WTC11 (cell line): Measurements from ENCODE around the gene PRKN. TPM values are rescaled to one million over a fixed set of nuclear protein-coding genes. Genes with fewer than 3 reads are reported as not detected.

ENCODE experiments used
- ATAC-seq: fragments of 200-7000 bp; cut with Tn5 transposase; 2 replicates; pipeline ENCODE4 v1.10.0; 2021; ENCODE audit warnings: mild to moderate bottlenecking, moderate library complexity
- CTCF ChIA-PET: fragments of 300-600 bp; sonication (Branson Sonifier 250); formaldehyde crosslinking; loops from one replicate; lab custom pipeline; 2021; ENCODE audit warnings: antibody characterized with exemption; lab: Charles Lee
- POLR2A ChIA-PET: fragments of 350-600 bp; sonication (Branson Sonifier 250); formaldehyde crosslinking; loops from one replicate; lab custom pipeline; 2021; ENCODE audit warnings: antibody characterized with exemption; lab: Charles Lee
- DNase-seq: peaks from one replicate; pipeline ENCODE4 v3.0.0; 2021; ENCODE audit warnings: low spot score
- H3K27ac Mint-ChIP-seq: 2 replicates; pipeline ENCODE4 v1.8.0; 2021; ENCODE audit warnings: mixed read lengths
- H3K27me3 Mint-ChIP-seq: 2 replicates; pipeline ENCODE4 v1.8.0; 2021; ENCODE audit warnings: low read depth, mild to moderate bottlenecking, moderate library complexity, mixed read lengths
- H3K36me3 Mint-ChIP-seq: 2 replicates; pipeline ENCODE4 v1.8.0; 2021; ENCODE audit warnings: mixed read lengths
- H3K4me1 Mint-ChIP-seq: 2 replicates; pipeline ENCODE4 v1.8.0; 2022; ENCODE audit warnings: mixed read lengths
- H3K4me3 Mint-ChIP-seq: 2 replicates; pipeline ENCODE4 v1.8.0; 2021; ENCODE audit warnings: mild to moderate bottlenecking, moderate library complexity, mixed read lengths
- H3K9me3 Mint-ChIP-seq: 2 replicates; pipeline ENCODE4 v1.8.0; 2021; ENCODE audit warnings: mixed read lengths
- ELF4 ChIP-seq: sonication (generic); formaldehyde crosslinking; IDR thresholded peaks from 2 replicates; pipeline ENCODE4 v1.8.1; 2022; ENCODE audit warnings: low read depth, mild to moderate bottlenecking, moderate library complexity, missing genetic modification reagents
- HMGA2 ChIP-seq: fragments of 250-450 bp; sonication (Bioruptor Pico); IDR thresholded peaks from 2 replicates; pipeline ENCODE4 v1.4.0; 2021; ENCODE audit warnings: mild to moderate bottlenecking, moderate library complexity
- IRF2 ChIP-seq: sonication (generic); formaldehyde crosslinking; IDR thresholded peaks from 2 replicates; pipeline ENCODE4 v1.8.0; 2022; ENCODE audit warnings: low read depth, missing genetic modification reagents, borderline replicate concordance
- NFATC4 ChIP-seq: fragments of 250-450 bp; sonication (Bioruptor Pico); IDR thresholded peaks from 2 replicates; pipeline ENCODE4 v1.9.0; 2021; ENCODE audit warnings: mild to moderate bottlenecking
- RELA ChIP-seq: sonication (generic); formaldehyde crosslinking; IDR thresholded peaks from 2 replicates; pipeline ENCODE4 v1.8.1; 2022; ENCODE audit warnings: missing genetic modification reagents, mild to moderate bottlenecking, borderline replicate concordance
- TEAD1 ChIP-seq: sonication (generic); formaldehyde crosslinking; IDR thresholded peaks from 2 replicates; pipeline ENCODE4 v1.8.0; 2022; ENCODE audit warnings: mild to moderate bottlenecking, missing genetic modification reagents
- ZBTB21 ChIP-seq: sonication (generic); formaldehyde crosslinking; IDR thresholded peaks from 2 replicates; pipeline ENCODE4 v1.8.1; 2023; ENCODE audit warnings: mild to moderate bottlenecking, missing genetic modification reagents, borderline replicate concordance
- ZNF232 ChIP-seq: sonication (generic); formaldehyde crosslinking; IDR thresholded peaks from 2 replicates; pipeline ENCODE4 v1.8.0; 2022; ENCODE audit warnings: mild to moderate bottlenecking, missing genetic modification reagents
- ZNF317 ChIP-seq: sonication (generic); formaldehyde crosslinking; IDR thresholded peaks from 2 replicates; pipeline ENCODE4 v1.8.1; 2023; ENCODE audit warnings: low read depth, mild to moderate bottlenecking, moderate library complexity, missing genetic modification reagents, borderline replicate concordance
- ZNF396 ChIP-seq: fragments of 250-450 bp; sonication (Bioruptor Pico); IDR thresholded peaks from 2 replicates; pipeline ENCODE4 v1.8.0; 2021; ENCODE audit warnings: mild to moderate bottlenecking, moderate library complexity, borderline replicate concordance
- ZNF423 ChIP-seq: fragments of 250-450 bp; sonication (Bioruptor Pico); IDR thresholded peaks from 2 replicates; pipeline ENCODE4 v2.1.2; 2022; ENCODE audit warnings: mild to moderate bottlenecking, moderate library complexity
- total RNA-seq: library from RNA; stranded (reverse); gene quantifications from 3 replicates; pipeline ENCODE4 v1.2.3, GENCODE V29; 2021
- TF ChIP-seq, protein P1 (sequence below): sonication (generic); formaldehyde crosslinking; IDR thresholded peaks from 2 replicates; pipeline ENCODE4 v1.8.1; 2022; ENCODE audit warnings: mild to moderate bottlenecking, missing genetic modification reagents, moderate library complexity, borderline replicate concordance
- TF ChIP-seq, protein P2 (sequence below): sonication (generic); formaldehyde crosslinking; IDR thresholded peaks from 2 replicates; pipeline ENCODE4 v1.8.0; 2023; ENCODE audit warnings: missing genetic modification reagents
- TF ChIP-seq, protein P3 (sequence below): sonication (generic); formaldehyde crosslinking; IDR thresholded peaks from 2 replicates; pipeline ENCODE4 v1.8.0; 2022; ENCODE audit warnings: mild to moderate bottlenecking, missing genetic modification reagents
- TF ChIP-seq, protein P4 (sequence below): sonication (generic); formaldehyde crosslinking; conservative IDR thresholded peaks from 2 replicates; pipeline ENCODE4 v1.8.1; 2022; ENCODE audit warnings: mild to moderate bottlenecking, missing genetic modification reagents
- TF ChIP-seq, protein P5 (sequence below): sonication (generic); formaldehyde crosslinking; IDR thresholded peaks from 2 replicates; pipeline ENCODE4 v1.8.0; 2022; ENCODE audit warnings: mild to moderate bottlenecking, missing genetic modification reagents
- TF ChIP-seq, protein P6 (sequence below): fragments of 250-450 bp; sonication (Bioruptor Pico); IDR thresholded peaks from 2 replicates; pipeline ENCODE4 v1.9.0; 2021; ENCODE audit warnings: mild to moderate bottlenecking
- TF ChIP-seq, protein P7 (sequence below): sonication (generic); formaldehyde crosslinking; IDR thresholded peaks from 2 replicates; pipeline ENCODE4 v1.8.1; 2023; ENCODE audit warnings: mild to moderate bottlenecking, moderate library complexity, missing genetic modification reagents

PRKN gene
- total RNA-seq, 1 experiment from 2014 or later = 0.59 TPM

DNA sequence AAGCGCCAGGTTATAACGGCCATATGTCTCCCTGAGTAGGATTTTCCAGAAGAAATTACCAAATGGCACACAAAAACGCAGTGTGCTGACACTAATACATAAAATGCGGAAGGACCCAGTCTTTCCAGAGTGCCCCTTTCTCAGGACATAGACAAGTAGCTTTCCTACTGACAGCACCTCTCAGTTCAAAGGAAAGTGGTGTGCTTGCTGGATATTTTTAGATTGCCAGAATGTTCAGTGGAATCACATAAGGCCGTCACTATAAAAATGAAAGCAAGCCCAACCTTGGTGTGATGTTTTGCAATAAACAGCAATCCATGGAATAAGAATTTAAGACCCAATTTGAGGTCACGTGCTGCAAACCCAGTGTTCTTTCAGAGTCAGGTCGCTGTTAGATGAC is 1318.2 kb downstream of the PRKN start (continued):
- TF ChIP-seq, protein P1, sequence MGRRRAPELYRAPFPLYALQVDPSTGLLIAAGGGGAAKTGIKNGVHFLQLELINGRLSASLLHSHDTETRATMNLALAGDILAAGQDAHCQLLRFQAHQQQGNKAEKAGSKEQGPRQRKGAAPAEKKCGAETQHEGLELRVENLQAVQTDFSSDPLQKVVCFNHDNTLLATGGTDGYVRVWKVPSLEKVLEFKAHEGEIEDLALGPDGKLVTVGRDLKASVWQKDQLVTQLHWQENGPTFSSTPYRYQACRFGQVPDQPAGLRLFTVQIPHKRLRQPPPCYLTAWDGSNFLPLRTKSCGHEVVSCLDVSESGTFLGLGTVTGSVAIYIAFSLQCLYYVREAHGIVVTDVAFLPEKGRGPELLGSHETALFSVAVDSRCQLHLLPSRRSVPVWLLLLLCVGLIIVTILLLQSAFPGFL (CRISPR knock-in tag) = no peak
- TF ChIP-seq, protein P2, sequence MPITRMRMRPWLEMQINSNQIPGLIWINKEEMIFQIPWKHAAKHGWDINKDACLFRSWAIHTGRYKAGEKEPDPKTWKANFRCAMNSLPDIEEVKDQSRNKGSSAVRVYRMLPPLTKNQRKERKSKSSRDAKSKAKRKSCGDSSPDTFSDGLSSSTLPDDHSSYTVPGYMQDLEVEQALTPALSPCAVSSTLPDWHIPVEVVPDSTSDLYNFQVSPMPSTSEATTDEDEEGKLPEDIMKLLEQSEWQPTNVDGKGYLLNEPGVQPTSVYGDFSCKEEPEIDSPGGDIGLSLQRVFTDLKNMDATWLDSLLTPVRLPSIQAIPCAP (CRISPR knock-in tag) = no peak
- TF ChIP-seq ZNF317 (CRISPR knock-in tag) = no peak

DNA sequence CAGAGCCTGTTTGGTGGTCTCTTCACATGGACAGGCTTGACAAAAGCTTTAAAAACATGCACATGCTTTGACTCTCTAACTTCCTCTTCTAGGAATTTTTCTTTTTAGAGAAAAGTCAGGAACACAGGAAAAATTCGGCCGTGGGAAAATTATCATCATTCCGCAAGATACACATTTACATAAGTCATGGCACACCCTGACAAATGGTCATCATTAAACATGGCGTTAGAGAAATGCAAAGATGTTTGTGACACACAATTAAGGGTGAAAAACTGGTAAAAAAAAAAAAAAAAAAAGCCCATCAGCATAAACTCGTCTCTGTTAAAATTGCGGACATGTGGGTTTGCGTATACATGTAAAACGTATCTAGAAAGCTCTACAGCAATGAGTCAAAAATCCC is 1319.5 kb downstream of the PRKN start:
- ChIA-PET POLR2A (no interaction called here), CTCF (interaction anchor here (0.7 to 2.9 kb wide), 2 partner anchors 10 to 33 kb away, joined by 4 to 16 read pairs; no protein-coding TSS in a partner anchor)
- Mint-ChIP-seq H3K4me3 (no peak overlapping the region), H3K4me1 (0 out of 2 replicates have a peak, but pooled peaks cover under 1% of the 10 kb centered on the region), H3K9me3 (peaks cover 14% of the 10 kb centered on the region), H3K27me3 (no peaks in the 10 kb centered on the region), H3K27ac (no peak overlapping the region), H3K36me3 (peaks cover 9% of the 10 kb centered on the region)
- ATAC-seq (no peak), DNase-seq (no peak)
- TF ChIP-seq, protein P3, sequence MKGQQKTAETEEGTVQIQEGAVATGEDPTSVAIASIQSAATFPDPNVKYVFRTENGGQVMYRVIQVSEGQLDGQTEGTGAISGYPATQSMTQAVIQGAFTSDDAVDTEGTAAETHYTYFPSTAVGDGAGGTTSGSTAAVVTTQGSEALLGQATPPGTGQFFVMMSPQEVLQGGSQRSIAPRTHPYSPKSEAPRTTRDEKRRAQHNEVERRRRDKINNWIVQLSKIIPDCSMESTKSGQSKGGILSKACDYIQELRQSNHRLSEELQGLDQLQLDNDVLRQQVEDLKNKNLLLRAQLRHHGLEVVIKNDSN = no peak
- TF ChIP-seq ZNF423 (CRISPR knock-in tag) = no peak
- TF ChIP-seq, protein P4, sequence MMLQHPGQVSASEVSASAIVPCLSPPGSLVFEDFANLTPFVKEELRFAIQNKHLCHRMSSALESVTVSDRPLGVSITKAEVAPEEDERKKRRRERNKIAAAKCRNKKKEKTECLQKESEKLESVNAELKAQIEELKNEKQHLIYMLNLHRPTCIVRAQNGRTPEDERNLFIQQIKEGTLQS (CRISPR knock-in tag) = no peak
- TF ChIP-seq, protein P5, sequence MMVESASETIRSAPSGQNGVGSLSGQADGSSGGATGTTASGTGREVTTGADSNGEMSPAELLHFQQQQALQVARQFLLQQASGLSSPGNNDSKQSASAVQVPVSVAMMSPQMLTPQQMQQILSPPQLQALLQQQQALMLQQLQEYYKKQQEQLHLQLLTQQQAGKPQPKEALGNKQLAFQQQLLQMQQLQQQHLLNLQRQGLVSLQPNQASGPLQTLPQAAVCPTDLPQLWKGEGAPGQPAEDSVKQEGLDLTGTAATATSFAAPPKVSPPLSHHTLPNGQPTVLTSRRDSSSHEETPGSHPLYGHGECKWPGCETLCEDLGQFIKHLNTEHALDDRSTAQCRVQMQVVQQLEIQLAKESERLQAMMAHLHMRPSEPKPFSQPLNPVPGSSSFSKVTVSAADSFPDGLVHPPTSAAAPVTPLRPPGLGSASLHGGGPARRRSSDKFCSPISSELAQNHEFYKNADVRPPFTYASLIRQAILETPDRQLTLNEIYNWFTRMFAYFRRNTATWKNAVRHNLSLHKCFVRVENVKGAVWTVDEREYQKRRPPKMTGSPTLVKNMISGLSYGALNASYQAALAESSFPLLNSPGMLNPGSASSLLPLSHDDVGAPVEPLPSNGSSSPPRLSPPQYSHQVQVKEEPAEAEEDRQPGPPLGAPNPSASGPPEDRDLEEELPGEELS (CRISPR knock-in tag) = no peak

DNA sequence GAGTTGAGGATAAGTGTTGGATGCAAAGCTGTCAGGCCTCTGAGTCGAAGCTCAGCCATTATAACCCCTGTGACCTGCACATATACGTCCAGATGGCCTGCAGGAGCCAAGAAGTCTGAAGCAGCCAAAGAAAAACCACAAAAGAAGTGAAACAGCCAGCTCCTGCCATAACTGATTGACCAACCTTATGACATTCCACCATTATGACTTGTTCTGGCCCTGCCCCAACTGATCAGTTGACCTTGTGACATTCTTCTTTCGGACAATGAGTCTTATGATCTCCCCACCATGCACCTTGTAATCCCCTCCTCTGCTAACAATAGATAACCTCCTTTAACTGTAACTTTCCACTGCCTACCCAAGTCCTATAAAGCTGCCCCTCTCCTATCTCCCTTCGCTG is 1320.0 kb downstream of the PRKN start:
- Mint-ChIP-seq H3K36me3 (peaks cover 9% of the 10 kb centered on the region), H3K27me3 (no peaks in the 10 kb centered on the region), H3K4me1 (peaks cover 5% of the 10 kb centered on the region), H3K4me3 (no peak overlapping the region), H3K27ac (no peak overlapping the region), H3K9me3 (peaks cover 17% of the 10 kb centered on the region)
- no peak for TF ChIP-seq IRF2 (CRISPR knock-in tag)
- no peak for TF ChIP-seq RELA (CRISPR knock-in tag)
- no peak for TF ChIP-seq TEAD1 (CRISPR knock-in tag)
- TF ChIP-seq ZNF232 = no peak
- no peak for TF ChIP-seq ZNF396 (CRISPR knock-in tag)
- TF ChIP-seq HMGA2 (CRISPR knock-in tag) = no peak
- ATAC-seq (no peak), DNase-seq (no peak)
- CTCF ChIA-PET = interaction anchor here (2.9 kb wide), 1 partner anchor 11 kb away, joined by 16 read pairs; no protein-coding TSS in a partner anchor
- POLR2A ChIA-PET = no interaction called here

DNA sequence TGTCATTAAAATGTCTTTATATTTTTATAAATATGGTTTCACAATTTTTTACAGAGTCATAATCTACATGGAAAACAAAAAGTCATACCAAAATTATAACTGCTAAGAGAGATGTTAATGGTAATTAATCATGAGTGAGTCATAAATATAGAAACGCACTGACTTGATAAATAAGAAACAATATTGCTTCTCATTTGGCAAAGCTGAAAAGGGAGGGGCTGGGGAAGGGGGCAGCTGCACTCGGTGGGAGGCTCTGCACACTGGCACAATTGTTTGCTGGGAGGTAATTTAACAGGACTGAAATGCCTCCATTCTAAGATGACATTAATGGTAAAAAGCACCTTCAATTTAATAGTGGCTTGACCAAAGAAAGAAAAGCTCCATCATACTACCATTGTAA is 1320.5 kb downstream of the PRKN start:
- ChIA-PET POLR2A (no interaction called here), CTCF (interaction anchor here (2.9 kb wide), 1 partner anchor 11 kb away, joined by 16 read pairs; no protein-coding TSS in a partner anchor)
- TF ChIP-seq NFATC4 (CRISPR knock-in tag) = no peak
- TF ChIP-seq ZNF317 (CRISPR knock-in tag) = no peak
- no peak for TF ChIP-seq ELF4 (CRISPR knock-in tag)
- TF ChIP-seq, protein P6, sequence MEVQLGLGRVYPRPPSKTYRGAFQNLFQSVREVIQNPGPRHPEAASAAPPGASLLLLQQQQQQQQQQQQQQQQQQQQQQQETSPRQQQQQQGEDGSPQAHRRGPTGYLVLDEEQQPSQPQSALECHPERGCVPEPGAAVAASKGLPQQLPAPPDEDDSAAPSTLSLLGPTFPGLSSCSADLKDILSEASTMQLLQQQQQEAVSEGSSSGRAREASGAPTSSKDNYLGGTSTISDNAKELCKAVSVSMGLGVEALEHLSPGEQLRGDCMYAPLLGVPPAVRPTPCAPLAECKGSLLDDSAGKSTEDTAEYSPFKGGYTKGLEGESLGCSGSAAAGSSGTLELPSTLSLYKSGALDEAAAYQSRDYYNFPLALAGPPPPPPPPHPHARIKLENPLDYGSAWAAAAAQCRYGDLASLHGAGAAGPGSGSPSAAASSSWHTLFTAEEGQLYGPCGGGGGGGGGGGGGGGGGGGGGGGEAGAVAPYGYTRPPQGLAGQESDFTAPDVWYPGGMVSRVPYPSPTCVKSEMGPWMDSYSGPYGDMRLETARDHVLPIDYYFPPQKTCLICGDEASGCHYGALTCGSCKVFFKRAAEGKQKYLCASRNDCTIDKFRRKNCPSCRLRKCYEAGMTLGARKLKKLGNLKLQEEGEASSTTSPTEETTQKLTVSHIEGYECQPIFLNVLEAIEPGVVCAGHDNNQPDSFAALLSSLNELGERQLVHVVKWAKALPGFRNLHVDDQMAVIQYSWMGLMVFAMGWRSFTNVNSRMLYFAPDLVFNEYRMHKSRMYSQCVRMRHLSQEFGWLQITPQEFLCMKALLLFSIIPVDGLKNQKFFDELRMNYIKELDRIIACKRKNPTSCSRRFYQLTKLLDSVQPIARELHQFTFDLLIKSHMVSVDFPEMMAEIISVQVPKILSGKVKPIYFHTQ = no peak
- TF ChIP-seq, protein P7, sequence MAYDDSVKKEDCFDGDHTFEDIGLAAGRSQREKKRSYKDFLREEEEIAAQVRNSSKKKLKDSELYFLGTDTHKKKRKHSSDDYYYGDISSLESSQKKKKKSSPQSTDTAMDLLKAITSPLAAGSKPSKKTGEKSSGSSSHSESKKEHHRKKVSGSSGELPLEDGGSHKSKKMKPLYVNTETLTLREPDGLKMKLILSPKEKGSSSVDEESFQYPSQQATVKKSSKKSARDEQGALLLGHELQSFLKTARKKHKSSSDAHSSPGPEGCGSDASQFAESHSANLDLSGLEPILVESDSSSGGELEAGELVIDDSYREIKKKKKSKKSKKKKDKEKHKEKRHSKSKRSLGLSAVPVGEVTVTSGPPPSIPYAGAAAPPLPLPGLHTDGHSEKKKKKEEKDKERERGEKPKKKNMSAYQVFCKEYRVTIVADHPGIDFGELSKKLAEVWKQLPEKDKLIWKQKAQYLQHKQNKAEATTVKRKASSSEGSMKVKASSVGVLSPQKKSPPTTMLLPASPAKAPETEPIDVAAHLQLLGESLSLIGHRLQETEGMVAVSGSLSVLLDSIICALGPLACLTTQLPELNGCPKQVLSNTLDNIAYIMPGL (CRISPR knock-in tag) = no peak
- TF ChIP-seq ZBTB21 (CRISPR knock-in tag) = no peak

More for the DNA sequence above, 1320.5 kb downstream of the PRKN start:
- H3K27me3 Mint-ChIP-seq = no peaks in the 10 kb centered on the region; the same call in 1 of the 2 replicates
- no peak for ATAC-seq
- H3K27ac Mint-ChIP-seq = no peak overlapping the region
- H3K36me3 Mint-ChIP-seq = peaks cover 9% of the 10 kb centered on the region
- H3K9me3 Mint-ChIP-seq = peaks cover 21% of the 10 kb centered on the region
- no peak overlapping the region for H3K4me3 Mint-ChIP-seq
- H3K4me1 Mint-ChIP-seq = peaks cover 8% of the 10 kb centered on the region
- no peak for DNase-seq
